Measurements from ENCODE around the gene PREX1. TPM values are rescaled to one million over a fixed set of nuclear protein-coding genes. Genes with fewer than 3 reads are reported as not detected.

Gene PREX1
- total RNA-seq, 3 donors from 2014 or later = 9.9 to 14.1 (median 13.5) TPM

- Histone ChIP-seq H3K4me1 (ENCODE audit: low read depth) (no peaks in the 10 kb centered on the region), H3K4me3 (no peak overlapping the region), H3K9me3 (no peaks in the 10 kb centered on the region), H3K36me3 (ENCODE audit: low read depth) (no peaks in the 10 kb centered on the region)
- TF ChIP-seq CTCF (IDR thresholded peaks at IDR 0.05) = no peak
- DNase-seq (no peak), ATAC-seq (no peak)
- intact Hi-C loops (cut with DNase I, micrococcal nuclease) = no loop called here
Measured at GRCh38 chr20:48805286-48805685, 22.5 kb downstream of the PREX1 start.

- no peak for ATAC-seq
- TF ChIP-seq CTCF (IDR thresholded peaks at IDR 0.05) = no peak
Measured at GRCh38 chr20:48804300-48804980, 23.4 kb downstream of the PREX1 start.

GRCh38 chr20:48803176-48804053 is 24.4 kb downstream of the PREX1 start:
- Histone ChIP-seq H3K36me3 (ENCODE audit: low read depth) (no peaks in the 10 kb centered on the region), H3K4me3 (no peak overlapping the region), H3K4me1 (ENCODE audit: low read depth) (no peaks in the 10 kb centered on the region), H3K9me3 (no peaks in the 10 kb centered on the region)
- ATAC-seq (no peak), DNase-seq (no peak)
- no peak for TF ChIP-seq CTCF (IDR thresholded peaks at IDR 0.05)
- intact Hi-C loops (cut with DNase I, micrococcal nuclease) = no loop called here

More at GRCh38 chr20:48804300-48804980, 23.4 kb downstream of the PREX1 start:
- DNase-seq = no peak
- Histone ChIP-seq H3K4me1 (ENCODE audit: low read depth) (no peaks in the 10 kb centered on the region), H3K9me3 (no peaks in the 10 kb centered on the region), H3K4me3 (no peak overlapping the region), H3K36me3 (ENCODE audit: low read depth) (no peaks in the 10 kb centered on the region)
- intact Hi-C loops (cut with DNase I, micrococcal nuclease) = no loop called here

- ATAC-seq (no peak), DNase-seq (no peak)
- Histone ChIP-seq H3K4me3 (no peak overlapping the region), H3K9me3 (no peaks in the 10 kb centered on the region), H3K36me3 (ENCODE audit: low read depth) (no peaks in the 10 kb centered on the region), H3K4me1 (ENCODE audit: low read depth) (no peaks in the 10 kb centered on the region)
- no peak for TF ChIP-seq CTCF (IDR thresholded peaks at IDR 0.05)
- intact Hi-C loops (cut with DNase I, micrococcal nuclease) = no loop called here
Measured at GRCh38 chr20:48802647-48803046, 25.2 kb downstream of the PREX1 start.

GRCh38 chr20:48802216-48802615 is 25.6 kb downstream of the PREX1 start:
- Histone ChIP-seq H3K36me3 (ENCODE audit: low read depth) (no peaks in the 10 kb centered on the region), H3K4me1 (ENCODE audit: low read depth) (no peaks in the 10 kb centered on the region), H3K9me3 (no peaks in the 10 kb centered on the region), H3K4me3 (no peak overlapping the region)
- DNase-seq (no peak), ATAC-seq (no peak)
- intact Hi-C loops (cut with DNase I, micrococcal nuclease) = no loop called here
- no peak for TF ChIP-seq CTCF (IDR thresholded peaks at IDR 0.05)

Measured in mucosa of descending colon (tissue), 3 donors.